Fibroblast of the aortic adventitia (primary cell): ENCODE measurements around the gene DCAF4L1. TPM values are rescaled to one million over a fixed set of nuclear protein-coding genes. Genes with fewer than 3 reads are reported as not detected.

Experiments
- DNase-seq: peaks from one replicate; pipeline ENCODE4 v3.0.0-alpha.2; 2010; ENCODE audit warnings: low read depth
- H3K4me3 ChIP-seq: 2 replicates; pipeline ENCODE4 v1.5.1; 2011; ENCODE audit warnings: low read depth, mild to moderate bottlenecking, control low read depth, low read length, moderate library complexity
- total RNA-seq: library from RNA; depleted of rRNA; stranded (reverse); fragments of >200 nt; gene quantifications from 2 replicates; pipeline ENCODE4 v1.2.3, GENCODE V29; 2012; ENCODE audit warnings: low replicate concordance
- TF ChIP-seq, protein P1 (sequence below): IDR thresholded peaks from 2 replicates; pipeline ENCODE4 v1.5.1; 2011; ENCODE audit warnings: mild to moderate bottlenecking, low read length, control low read depth, inconsistent platforms; ENCODE audit not compliant: insufficient read depth

The DCAF4L1 gene
- total RNA-seq, 1 donor, result 0.09 TPM

DNA sequence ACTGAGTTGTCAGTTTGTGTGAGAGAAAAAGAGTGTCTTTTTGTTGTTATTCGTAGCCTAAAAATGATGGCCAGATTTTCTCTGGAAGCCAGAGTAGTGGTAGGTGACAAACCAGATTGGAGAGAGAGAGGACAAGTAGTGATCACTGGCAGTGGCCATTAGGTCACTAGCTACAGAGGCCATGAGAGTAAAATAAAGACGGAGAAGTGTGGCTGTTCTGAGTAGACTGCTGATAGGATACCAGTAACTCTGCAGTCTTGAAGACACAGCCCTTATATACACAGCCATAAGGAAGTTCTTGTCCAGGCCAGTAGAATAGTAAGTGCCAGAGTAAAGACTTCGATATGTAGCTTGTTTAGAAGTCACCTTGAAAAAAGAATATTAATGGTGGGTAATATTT is 16.5 kb downstream of the DCAF4L1 start:
- H3K4me3 ChIP-seq, result no peak overlapping the region
- no peak for DNase-seq
- TF ChIP-seq, protein P1, sequence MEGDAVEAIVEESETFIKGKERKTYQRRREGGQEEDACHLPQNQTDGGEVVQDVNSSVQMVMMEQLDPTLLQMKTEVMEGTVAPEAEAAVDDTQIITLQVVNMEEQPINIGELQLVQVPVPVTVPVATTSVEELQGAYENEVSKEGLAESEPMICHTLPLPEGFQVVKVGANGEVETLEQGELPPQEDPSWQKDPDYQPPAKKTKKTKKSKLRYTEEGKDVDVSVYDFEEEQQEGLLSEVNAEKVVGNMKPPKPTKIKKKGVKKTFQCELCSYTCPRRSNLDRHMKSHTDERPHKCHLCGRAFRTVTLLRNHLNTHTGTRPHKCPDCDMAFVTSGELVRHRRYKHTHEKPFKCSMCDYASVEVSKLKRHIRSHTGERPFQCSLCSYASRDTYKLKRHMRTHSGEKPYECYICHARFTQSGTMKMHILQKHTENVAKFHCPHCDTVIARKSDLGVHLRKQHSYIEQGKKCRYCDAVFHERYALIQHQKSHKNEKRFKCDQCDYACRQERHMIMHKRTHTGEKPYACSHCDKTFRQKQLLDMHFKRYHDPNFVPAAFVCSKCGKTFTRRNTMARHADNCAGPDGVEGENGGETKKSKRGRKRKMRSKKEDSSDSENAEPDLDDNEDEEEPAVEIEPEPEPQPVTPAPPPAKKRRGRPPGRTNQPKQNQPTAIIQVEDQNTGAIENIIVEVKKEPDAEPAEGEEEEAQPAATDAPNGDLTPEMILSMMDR, result no peak

GRCh38 chr4:41999321-41999720 is 17.8 kb downstream of the DCAF4L1 start:
- DNase-seq, result no peak
- H3K4me3 ChIP-seq, result no peak overlapping the region
- TF ChIP-seq, protein P1, result no peak

- TF ChIP-seq, protein P1, result no peak
- no peak overlapping the region for H3K4me3 ChIP-seq
- no peak for DNase-seq
These were observed 26.6 kb downstream of the DCAF4L1 start for GRCh38 chr4:42008011-42008786.

GRCh38 chr4:42015438-42015837 is 33.9 kb downstream of the DCAF4L1 start:
- DNase-seq, result no peak
- H3K4me3 ChIP-seq, result no peak overlapping the region

GRCh38 chr4:42018451-42018850 is 36.9 kb downstream of the DCAF4L1 start:
- DNase-seq, result no peak
- H3K4me3 ChIP-seq, result no peak overlapping the region
- TF ChIP-seq, protein P1, result no peak

More at GRCh38 chr4:42015438-42015837, 33.9 kb downstream of the DCAF4L1 start:
- TF ChIP-seq, protein P1, result no peak

Other genes with a start within 250 kb of the DCAF4L1 start
- gene PHOX2B, start 233.0 kb upstream of the DCAF4L1 start, total RNA-seq, result not detected in 2 replicates
- gene TMEM33, start 46.3 kb upstream of the DCAF4L1 start, total RNA-seq, result 64.4 and 164 TPM in 2 replicates
- gene SLC30A9, start 8.8 kb downstream of the DCAF4L1 start, total RNA-seq, result 41.8 and 62.4 TPM in 2 replicates
- not detected in 2 replicates for gene BEND4, start 170.9 kb downstream of the DCAF4L1 start, total RNA-seq